Upper lobe of left lung (tissue), 4 donors: Measurements from ENCODE around the gene GTPBP1.

ENCODE experiments used
- EP300 ChIP-seq, 4 donors: sonication (generic); formaldehyde crosslinking; IDR thresholded peaks; one replicate each; pipeline ENCODE4 v1.5.1; 2017; ENCODE audit warnings: antibody characterized with exemption in 4 of 4, control low read depth in 2 of 4
- POLR2A ChIP-seq, 4 donors: fragments of 450-650 bp; IDR thresholded peaks; one replicate each; pipeline ENCODE4 v1.5.1; 2016 to 2017; ENCODE audit warnings: antibody characterized with exemption in 4 of 4, mild to moderate bottlenecking in 2 of 4
- POLR2AphosphoS5 ChIP-seq, 2 donors: sonication (generic); formaldehyde crosslinking; IDR thresholded peaks; one replicate each; pipeline ENCODE4 v1.5.1; 2017; ENCODE audit warnings: antibody characterized with exemption in 2 of 2
- TF ChIP-seq, protein P1 (sequence below), 6 experiments: fragments of 450-650 bp in 4 of 6; fragments of 200-600 bp in 2 of 6; sonication (generic) in 2 of 6; IDR thresholded peaks; one replicate each; pipeline ENCODE4 v1.5.1; 2016 to 2019; ENCODE audit warnings: antibody characterized with exemption in 6 of 6

DNA sequence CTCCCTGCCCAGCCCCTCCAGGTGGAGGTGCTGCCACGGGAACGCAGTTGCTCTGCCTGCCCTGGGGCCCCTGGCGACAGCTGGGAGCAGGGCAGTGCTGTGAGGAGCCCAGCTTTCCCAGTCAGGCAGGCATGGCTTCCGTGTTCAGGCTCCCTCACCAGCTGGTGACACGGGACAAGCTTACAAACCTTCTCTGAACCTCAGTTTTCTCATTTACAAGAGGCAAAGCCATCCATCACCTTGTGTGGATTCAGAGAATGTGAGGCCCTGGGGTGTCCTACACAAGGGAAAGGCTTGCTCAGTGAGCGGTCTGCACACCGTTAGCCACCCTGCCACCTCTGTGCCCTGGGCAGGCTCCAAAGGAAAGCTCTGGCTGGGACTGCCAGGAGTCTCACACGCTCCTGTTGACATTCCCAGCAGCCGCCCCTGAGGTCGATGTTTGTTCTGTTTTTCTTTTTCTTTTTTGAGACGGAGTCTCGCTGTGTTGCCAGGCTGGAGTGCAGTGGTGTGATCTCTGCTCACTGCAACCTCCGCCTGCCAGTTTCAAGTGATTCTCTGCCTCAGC, 26.6 kb downstream of the GTPBP1 start:
- no peak for TF ChIP-seq POLR2A (IDR thresholded peaks at IDR 0.05)
- TF ChIP-seq, protein P1, sequence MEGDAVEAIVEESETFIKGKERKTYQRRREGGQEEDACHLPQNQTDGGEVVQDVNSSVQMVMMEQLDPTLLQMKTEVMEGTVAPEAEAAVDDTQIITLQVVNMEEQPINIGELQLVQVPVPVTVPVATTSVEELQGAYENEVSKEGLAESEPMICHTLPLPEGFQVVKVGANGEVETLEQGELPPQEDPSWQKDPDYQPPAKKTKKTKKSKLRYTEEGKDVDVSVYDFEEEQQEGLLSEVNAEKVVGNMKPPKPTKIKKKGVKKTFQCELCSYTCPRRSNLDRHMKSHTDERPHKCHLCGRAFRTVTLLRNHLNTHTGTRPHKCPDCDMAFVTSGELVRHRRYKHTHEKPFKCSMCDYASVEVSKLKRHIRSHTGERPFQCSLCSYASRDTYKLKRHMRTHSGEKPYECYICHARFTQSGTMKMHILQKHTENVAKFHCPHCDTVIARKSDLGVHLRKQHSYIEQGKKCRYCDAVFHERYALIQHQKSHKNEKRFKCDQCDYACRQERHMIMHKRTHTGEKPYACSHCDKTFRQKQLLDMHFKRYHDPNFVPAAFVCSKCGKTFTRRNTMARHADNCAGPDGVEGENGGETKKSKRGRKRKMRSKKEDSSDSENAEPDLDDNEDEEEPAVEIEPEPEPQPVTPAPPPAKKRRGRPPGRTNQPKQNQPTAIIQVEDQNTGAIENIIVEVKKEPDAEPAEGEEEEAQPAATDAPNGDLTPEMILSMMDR (IDR thresholded peaks at IDR 0.05): no peak
- TF ChIP-seq EP300 (IDR thresholded peaks at IDR 0.05): no peak
- TF ChIP-seq POLR2AphosphoS5 (IDR thresholded peaks at IDR 0.05): no peak
